ENCODE measurements around the gene MTG2. TPM values are rescaled to one million over a fixed set of nuclear protein-coding genes. Genes with fewer than 3 reads are reported as not detected.
A peak's percentile ranks its signal among the peaks of the same experiment; 100 is the strongest.

MTG2 gene
- total and polyA plus RNA-seq, 2 of the 13 experiments (the other 11 are each of a cell fraction or from before 2014, with no cell fraction given), result 20.4 to 37.8 TPM

DNA sequence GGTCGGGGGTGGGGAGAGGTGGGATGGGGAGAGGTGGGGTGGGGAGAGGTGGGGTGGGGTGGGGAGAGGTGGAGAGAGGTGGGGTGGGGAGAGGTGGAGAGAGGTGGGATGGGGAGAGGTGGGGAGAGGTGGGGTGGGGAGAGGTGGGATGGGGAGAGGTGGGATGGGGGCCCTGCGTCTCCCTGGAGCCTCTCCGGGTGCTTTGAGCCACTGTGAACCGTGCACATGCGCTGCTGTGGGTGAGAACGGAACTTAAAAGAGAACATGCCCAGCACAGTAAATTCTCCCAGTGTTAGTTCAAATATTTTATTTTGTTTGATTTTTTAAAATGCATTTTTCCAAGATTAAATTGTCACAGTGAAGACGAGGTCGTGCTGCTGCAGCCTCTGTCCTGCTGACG lies 22.6 kb upstream of the MTG2 start:
- Histone ChIP-seq H4K20me1 (ENCODE audit: insufficient read depth, low read length) (peaks cover 17% of the 10 kb centered on the region), H3K9me3 (ENCODE audit: low read length) (no peaks in the 10 kb centered on the region), H3K27me3 (ENCODE audit: control insufficient read depth in 1 of 2, insufficient read depth in 2 of 2, low read length in 2 of 2) (no peaks in the 10 kb centered on the region), H3K4me2 (ENCODE audit: low read depth, low read length) (no peak overlapping the region), H3K4me1 (ENCODE audit: insufficient read depth, low read length) (peaks cover 23% of the 10 kb centered on the region), H3K27ac (ENCODE audit: extremely low read length, insufficient read depth, low read length) (no peak overlapping the region), H3K9ac (ENCODE audit: insufficient read depth, low read depth, low read length) (no peak overlapping the region), H2AFZ (ENCODE audit: low read length) (no peak overlapping the region), H3K4me3 (replicated peaks in 1 of 3; ENCODE audit: insufficient read depth in 1 of 3, low read depth in 2 of 3, low read length in 3 of 3) (no peak overlapping the region), H3K36me3 (replicated peaks in 1 of 2; ENCODE audit: control insufficient read depth in 1 of 2, insufficient read depth in 2 of 2, low read length in 2 of 2) (peaks cover 51 to 75% of the 10 kb centered on the region in 2 experiments), H3K79me2 (ENCODE audit: insufficient read depth, low read length) (peaks cover 47% of the 10 kb centered on the region)
- intact Hi-C loops (cut with micrococcal nuclease; ENCODE audit: unreplicated experiment), result no loop called here
- peak; percentile 52; the same call in 1 of the 2 replicates for TF ChIP-seq PCBP1 (IDR thresholded peaks at IDR 0.05; ENCODE audit: borderline replicate concordance, low read depth, low read length)
- no peak for TF ChIP-seq ZFP90 (CRISPR knock-in tag; IDR thresholded peaks at IDR 0.05; ENCODE audit: borderline replicate concordance)
- in situ Hi-C loops (cut with HindIII; ENCODE audit: extremely low pct_ligation_motif_present, low pct_unique_long_range_greater_than_20kb), result no loop called here
- POLR2A ChIA-PET, result no interaction called here
- ATAC-seq (no peak), DNase-seq (ENCODE audit: low spot score) (no peak), FAIRE-seq (no peak)
- CTCF ChIA-PET (ENCODE audit: low intra/inter-chr PET ratio, low total read pairs), result no interaction called here
- BruUV-seq (replicated peaks), result no TSS peak
- 96% methylated on average over 9 of the region's 9 CpGs for WGBS (ENCODE audit: low lambda C conversion rate)

DNA sequence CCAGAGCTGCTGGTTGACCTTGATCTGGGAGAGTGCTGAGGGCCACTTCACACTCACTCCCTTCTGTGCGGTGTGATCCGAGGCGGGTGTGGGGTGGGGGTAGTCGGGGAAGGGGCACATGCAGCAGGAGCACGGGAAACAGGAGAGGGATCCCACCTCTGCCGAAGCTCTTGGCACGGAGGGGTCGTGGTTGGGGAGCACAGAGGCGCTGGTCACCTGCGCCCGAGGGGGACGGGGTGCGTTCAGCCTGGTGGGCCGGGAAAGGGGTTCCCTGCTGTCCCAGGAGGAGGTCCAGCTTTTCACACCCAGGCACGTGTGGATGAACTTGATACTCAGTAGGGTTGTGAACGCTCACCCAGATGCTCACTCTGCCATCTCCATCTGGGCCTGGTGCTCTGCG lies 22.0 kb upstream of the MTG2 start:
- peaks cover 56 to 81% of the 10 kb centered on the region in 2 experiments for H3K36me3 ChIP-seq (replicated peaks in 1 of 2; ENCODE audit: control insufficient read depth in 1 of 2, insufficient read depth in 2 of 2, low read length in 2 of 2)
- in situ Hi-C loops (cut with HindIII; ENCODE audit: extremely low pct_ligation_motif_present, low pct_unique_long_range_greater_than_20kb), result no loop called here
- no peak overlapping the region for H3K27ac ChIP-seq (ENCODE audit: extremely low read length, insufficient read depth, low read length)
- POLR2A ChIA-PET, result no interaction called here
- ATAC-seq, result no peak
- CTCF ChIA-PET (ENCODE audit: low intra/inter-chr PET ratio, low total read pairs), result no interaction called here
- WGBS (ENCODE audit: low lambda C conversion rate), result 97% methylated on average over 17 of the region's 17 CpGs
- FAIRE-seq, result no peak
- H3K4me1 ChIP-seq (ENCODE audit: insufficient read depth, low read length), result peaks cover 17% of the 10 kb centered on the region
- no peaks in the 10 kb centered on the region for H3K9me3 ChIP-seq (ENCODE audit: low read length)
- H3K9ac ChIP-seq (ENCODE audit: insufficient read depth, low read depth, low read length), result no peak overlapping the region
- no peak overlapping the region for H2AFZ ChIP-seq (ENCODE audit: low read length)
- no peak for DNase-seq (ENCODE audit: low spot score)
- H4K20me1 ChIP-seq (ENCODE audit: insufficient read depth, low read length), result peaks cover 12% of the 10 kb centered on the region
- intact Hi-C loops (cut with micrococcal nuclease; ENCODE audit: unreplicated experiment), result no loop called here
- BruUV-seq (replicated peaks), result no TSS peak
- H3K27me3 ChIP-seq (ENCODE audit: control insufficient read depth in 1 of 2, insufficient read depth in 2 of 2, low read length in 2 of 2), result no peaks in the 10 kb centered on the region
- H3K79me2 ChIP-seq (ENCODE audit: insufficient read depth, low read length), result peaks cover 40% of the 10 kb centered on the region
- H3K4me2 ChIP-seq (ENCODE audit: low read depth, low read length), result no peak overlapping the region
- H3K4me3 ChIP-seq (replicated peaks in 1 of 3; ENCODE audit: insufficient read depth in 1 of 3, low read depth in 2 of 3, low read length in 3 of 3), result no peak overlapping the region
- TF ChIP-seq, protein P1, sequence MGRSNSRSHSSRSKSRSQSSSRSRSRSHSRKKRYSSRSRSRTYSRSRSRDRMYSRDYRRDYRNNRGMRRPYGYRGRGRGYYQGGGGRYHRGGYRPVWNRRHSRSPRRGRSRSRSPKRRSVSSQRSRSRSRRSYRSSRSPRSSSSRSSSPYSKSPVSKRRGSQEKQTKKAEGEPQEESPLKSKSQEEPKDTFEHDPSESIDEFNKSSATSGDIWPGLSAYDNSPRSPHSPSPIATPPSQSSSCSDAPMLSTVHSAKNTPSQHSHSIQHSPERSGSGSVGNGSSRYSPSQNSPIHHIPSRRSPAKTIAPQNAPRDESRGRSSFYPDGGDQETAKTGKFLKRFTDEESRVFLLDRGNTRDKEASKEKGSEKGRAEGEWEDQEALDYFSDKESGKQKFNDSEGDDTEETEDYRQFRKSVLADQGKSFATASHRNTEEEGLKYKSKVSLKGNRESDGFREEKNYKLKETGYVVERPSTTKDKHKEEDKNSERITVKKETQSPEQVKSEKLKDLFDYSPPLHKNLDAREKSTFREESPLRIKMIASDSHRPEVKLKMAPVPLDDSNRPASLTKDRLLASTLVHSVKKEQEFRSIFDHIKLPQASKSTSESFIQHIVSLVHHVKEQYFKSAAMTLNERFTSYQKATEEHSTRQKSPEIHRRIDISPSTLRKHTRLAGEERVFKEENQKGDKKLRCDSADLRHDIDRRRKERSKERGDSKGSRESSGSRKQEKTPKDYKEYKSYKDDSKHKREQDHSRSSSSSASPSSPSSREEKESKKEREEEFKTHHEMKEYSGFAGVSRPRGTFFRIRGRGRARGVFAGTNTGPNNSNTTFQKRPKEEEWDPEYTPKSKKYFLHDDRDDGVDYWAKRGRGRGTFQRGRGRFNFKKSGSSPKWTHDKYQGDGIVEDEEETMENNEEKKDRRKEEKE (IDR thresholded peaks at IDR 0.05), result no peak
- no peak for TF ChIP-seq ARNT (IDR thresholded peaks at IDR 0.05)
- TF ChIP-seq, protein P2, sequence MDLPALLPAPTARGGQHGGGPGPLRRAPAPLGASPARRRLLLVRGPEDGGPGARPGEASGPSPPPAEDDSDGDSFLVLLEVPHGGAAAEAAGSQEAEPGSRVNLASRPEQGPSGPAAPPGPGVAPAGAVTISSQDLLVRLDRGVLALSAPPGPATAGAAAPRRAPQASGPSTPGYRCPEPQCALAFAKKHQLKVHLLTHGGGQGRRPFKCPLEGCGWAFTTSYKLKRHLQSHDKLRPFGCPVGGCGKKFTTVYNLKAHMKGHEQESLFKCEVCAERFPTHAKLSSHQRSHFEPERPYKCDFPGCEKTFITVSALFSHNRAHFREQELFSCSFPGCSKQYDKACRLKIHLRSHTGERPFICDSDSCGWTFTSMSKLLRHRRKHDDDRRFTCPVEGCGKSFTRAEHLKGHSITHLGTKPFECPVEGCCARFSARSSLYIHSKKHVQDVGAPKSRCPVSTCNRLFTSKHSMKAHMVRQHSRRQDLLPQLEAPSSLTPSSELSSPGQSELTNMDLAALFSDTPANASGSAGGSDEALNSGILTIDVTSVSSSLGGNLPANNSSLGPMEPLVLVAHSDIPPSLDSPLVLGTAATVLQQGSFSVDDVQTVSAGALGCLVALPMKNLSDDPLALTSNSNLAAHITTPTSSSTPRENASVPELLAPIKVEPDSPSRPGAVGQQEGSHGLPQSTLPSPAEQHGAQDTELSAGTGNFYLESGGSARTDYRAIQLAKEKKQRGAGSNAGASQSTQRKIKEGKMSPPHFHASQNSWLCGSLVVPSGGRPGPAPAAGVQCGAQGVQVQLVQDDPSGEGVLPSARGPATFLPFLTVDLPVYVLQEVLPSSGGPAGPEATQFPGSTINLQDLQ (CRISPR knock-in tag; IDR thresholded peaks at IDR 0.05), result no peak
- TF ChIP-seq ZNF460 (CRISPR knock-in tag; IDR thresholded peaks at IDR 0.05; ENCODE audit: borderline replicate concordance), result no peak
- TF ChIP-seq ZNF263 (CRISPR knock-in tag; IDR thresholded peaks at IDR 0.05), result no peak
- no peak for TF ChIP-seq ATM (IDR thresholded peaks at IDR 0.05; ENCODE audit: borderline replicate concordance)
- TF ChIP-seq RXRB (CRISPR knock-in tag; IDR thresholded peaks at IDR 0.05; ENCODE audit: borderline replicate concordance), result no peak
- TF ChIP-seq ISL2 (CRISPR knock-in tag; IDR thresholded peaks at IDR 0.05), result no peak
- TF ChIP-seq SALL2 (CRISPR knock-in tag; IDR thresholded peaks at IDR 0.05), result no peak
- no peak for TF ChIP-seq ZNF354B (CRISPR knock-in tag; IDR thresholded peaks at IDR 0.05)
- no peak for TF ChIP-seq PRMT3 (CRISPR knock-in tag; IDR thresholded peaks at IDR 0.05; ENCODE audit: borderline replicate concordance, low read depth)
- no peak for TF ChIP-seq ZBTB20 (CRISPR knock-in tag; IDR thresholded peaks at IDR 0.05; ENCODE audit: borderline replicate concordance, low read depth)
- no peak for TF ChIP-seq ZFP90 (CRISPR knock-in tag; IDR thresholded peaks at IDR 0.05; ENCODE audit: borderline replicate concordance)
- TF ChIP-seq ZNF546 (CRISPR knock-in tag; conservative IDR thresholded peaks at IDR 0.05), result no peak

All from HepG2 (cell line).